Hematopoietic multipotent progenitor cell treated with erythropoietin and hydrocortisone succinate and interleukin-3 and kit ligand, for 17 days (in vitro differentiated cells): ENCODE results near the gene KCTD13.
"Not testable (repeated sequence)": the region's sequence is repeated elsewhere in the genome, so short reads cannot be mapped to it uniquely, and the experiment has no call there.

Source experiments
- DNase-seq: peaks from one replicate; pipeline ENCODE4 v3.0.0-alpha.2; 2015; ENCODE audit warnings: low spot score

Gene KCTD13

DNA sequence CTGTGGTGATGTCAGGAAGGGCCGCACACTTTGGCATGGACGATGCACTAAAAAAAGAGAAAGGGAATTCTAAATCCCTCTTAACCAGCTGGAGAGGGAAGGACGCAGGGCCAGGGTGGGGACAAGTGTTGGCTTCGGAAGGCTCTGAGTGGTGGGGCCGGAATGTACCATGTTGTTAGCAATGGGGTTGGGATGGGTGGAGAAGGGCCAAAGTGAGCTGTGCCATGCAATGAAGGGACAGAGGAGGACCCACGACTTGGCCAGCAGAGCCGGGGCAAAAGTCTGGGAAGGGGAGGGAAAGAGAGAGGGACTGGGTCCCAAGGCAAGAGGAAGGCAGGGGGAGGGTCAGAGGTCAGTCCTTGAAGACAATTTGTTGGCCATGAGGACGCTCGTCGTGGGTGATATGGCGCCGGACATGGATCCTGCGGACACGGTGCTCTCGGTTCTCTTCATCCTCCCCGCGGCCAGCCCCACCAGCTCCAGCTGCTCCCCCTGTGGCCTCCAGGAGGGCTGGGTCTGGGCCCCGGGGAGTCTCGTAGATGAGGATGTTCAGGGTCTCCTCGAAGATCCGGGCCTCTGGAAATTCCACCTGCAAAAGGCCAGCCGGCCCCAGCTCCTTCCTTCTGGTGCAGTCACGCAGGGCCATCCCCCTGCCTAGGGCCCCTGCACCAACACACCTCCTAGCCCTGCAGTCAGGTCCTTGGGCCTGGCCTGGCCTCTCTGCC is 19.3 kb downstream of the KCTD13 start:
- no peak for DNase-seq

DNA sequence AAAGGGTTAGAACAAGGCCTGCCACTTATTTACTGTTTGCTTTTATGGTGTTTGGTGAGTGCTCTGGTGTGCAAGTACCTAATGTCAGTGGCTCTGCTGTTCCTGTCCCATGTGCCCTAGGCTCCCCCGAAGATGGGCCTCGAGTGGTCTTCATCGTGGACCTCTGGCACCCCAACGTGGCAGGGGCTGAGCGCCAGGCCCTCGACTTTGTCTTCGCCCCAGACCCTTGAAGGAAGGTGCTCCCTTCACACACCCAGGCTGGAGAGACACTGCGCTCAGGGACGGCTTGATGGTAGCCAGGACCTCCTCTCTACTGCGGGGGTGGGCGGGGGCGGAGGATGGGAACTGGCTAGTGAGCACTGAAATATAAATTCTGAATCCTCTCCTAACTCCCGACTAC is 20.4 kb downstream of the KCTD13 start:
- no peak for DNase-seq

DNA sequence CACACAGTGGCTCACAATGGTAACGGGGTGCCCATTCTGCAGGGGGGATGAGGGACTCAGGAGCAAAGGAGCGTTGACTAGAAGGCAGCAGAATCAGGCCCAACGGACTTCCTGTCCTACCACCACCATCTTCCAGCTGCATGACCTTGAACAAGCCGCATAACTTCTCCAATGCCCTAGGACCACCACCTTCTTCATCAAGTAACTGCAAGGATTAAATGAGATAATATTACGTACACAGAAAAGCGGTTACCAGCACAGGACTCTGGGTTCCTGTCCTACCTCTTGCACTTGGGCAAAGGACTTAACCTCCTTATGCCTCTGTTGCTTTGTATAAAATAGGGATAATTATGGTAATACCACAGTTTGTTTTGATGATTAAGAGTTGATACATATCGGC is 21.1 kb downstream of the KCTD13 start:
- DNase-seq: no peak

DNA sequence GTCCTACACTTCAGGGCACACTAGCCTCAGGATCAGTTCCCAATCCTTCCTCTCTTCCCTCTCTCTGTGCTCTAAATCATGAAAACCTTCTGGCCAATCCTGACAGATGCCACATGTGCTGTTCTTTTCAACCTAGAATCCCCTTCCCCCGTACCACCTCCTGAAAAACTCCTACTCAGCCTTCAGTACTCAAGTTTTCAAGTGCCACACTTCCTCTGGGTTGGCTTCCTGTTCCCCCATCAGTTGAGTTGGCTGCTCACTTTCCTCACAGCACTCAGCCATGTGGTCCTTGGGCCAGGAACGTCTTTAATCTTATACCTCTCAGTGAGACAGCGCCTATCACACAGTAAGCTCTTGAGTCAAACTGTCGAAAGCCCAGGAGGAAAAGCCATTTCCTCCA is 22.4 kb downstream of the KCTD13 start:
- no peak for DNase-seq

DNA sequence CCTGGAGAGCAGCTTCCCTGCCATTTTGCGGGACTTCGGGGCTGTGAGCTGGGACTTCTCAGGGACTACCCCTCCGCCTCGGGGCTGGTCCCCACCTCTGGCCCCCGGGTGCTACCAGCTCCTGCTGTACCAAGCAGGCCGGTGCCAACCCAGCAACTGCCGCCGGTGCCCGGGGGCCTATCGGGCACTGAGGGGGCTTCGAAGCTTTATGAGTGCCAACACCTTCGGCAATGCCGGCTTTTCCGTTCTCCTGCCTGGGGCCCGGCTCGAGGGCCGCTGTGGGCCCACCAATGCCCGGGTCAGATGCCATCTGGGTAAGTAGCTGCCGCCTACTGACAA is 24.4 kb downstream of the KCTD13 start:
- no peak for DNase-seq

DNA sequence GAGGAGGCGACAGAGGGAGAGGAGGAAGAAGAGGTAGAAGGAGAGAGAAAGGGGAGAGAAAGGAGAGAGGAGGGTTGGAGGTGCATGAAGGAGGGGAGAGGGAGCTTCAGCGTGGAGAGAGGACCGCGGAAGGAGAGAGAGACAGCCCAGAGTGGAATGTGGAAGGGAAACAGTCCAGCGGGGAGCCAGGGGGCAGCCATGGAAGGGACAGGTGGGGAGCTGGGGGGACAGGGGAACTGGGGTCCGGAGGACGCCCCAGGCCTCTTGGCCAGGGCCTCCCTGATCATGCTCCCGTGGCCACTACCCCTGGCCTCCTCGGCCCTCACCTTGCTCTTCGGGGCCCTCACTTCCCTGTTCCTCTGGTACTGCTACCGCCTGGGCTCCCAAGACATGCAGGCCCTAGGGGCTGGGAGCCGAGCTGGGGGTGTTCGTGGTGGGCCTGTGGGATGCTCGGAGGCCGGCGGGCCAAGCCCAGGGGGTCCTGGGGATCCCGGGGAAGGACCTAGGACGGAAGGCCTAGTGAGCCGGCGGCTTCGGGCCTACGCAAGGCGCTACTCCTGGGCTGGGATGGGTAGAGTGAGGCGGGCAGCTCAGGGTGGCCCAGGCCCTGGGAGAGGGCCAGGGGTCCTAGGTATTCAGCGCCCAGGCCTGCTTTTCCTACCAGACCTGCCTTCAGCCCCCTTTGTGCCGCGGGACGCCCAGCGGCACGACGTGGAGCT is 25.0 kb downstream of the KCTD13 start:
- no peak for DNase-seq

DNA sequence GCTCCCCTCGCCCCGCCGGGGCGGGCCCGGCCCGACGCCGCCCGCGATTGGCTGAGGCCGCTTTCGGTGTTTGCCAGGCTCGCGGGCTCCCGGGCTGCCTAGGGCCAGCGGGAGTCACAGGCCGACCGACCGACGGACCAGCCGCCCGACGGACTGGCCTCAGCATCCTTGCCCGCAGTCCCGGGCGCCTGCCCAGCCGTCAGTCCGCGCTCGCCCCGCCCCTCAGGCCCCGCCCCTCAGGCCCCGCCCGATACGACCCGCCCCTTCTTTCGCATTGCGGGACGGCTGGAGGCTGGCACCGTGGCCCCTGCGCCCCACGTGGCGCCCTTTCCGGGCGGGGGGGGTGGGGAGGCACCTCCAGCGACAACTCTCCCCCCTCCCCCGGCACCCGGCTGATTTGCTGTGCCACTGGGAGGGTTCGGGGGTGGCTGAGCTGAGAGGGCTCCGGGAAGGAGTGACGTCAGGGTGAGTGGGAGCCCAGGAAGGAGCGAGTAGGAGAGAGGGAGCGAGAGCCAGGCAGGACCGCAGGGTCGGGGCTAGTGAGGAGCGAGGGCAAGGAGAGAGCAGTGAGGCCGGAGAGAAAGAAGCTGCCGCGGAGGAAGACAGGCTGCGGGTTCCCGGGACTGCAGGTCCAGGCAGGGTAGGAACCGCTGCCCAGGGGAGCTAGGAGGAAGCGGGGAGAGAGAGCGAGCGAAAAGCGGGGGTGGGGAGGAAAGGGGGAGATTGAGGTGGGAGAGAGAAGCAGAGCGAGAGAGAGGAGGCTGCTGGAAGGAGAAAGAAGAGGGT is 25.7 kb downstream of the KCTD13 start, which contains the start of gene ASPHD1:
Gene ASPHD1 (plus strand): TSS at position 387 of the 786 bp plus-strand sequence. CDS start 484 bp downstream, outside the sequence.
- peak; percentile 54 for DNase-seq

DNA sequence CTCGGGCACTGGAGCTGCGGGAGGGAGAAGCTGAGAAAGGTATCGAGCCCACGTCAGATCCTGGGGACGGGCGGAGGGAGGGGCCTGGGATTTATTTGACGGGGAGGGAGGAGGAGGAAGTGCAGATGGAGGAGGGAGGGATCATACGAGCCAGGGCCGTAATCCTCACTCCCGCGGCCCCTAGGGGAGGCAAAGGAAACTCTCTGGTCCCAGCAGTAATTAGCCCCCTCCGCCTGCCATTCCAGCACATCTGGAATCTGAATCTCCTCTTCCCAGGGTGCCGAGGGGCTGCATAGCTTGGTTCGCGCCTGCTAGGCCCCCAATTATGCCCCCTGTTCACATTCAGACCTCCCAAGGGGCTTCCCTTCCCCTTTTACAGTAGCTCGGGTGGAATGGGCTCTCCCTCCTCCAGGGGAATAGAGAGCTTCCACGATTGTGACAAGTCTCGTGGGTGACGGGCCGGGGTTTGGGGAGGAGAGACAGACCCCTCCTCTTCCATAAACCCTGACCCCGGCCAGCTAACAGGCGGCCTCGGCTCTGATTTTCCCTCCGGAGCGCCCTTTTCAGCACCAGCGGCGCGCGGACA is 26.4 kb downstream of the KCTD13 start, which contains the start of gene SEZ6L2:
Gene SEZ6L2 (minus strand): TSS at position 35 of the 586 bp plus-strand sequence. CDS start 531 bp downstream, outside the sequence.
- DNase-seq: no peak

DNA sequence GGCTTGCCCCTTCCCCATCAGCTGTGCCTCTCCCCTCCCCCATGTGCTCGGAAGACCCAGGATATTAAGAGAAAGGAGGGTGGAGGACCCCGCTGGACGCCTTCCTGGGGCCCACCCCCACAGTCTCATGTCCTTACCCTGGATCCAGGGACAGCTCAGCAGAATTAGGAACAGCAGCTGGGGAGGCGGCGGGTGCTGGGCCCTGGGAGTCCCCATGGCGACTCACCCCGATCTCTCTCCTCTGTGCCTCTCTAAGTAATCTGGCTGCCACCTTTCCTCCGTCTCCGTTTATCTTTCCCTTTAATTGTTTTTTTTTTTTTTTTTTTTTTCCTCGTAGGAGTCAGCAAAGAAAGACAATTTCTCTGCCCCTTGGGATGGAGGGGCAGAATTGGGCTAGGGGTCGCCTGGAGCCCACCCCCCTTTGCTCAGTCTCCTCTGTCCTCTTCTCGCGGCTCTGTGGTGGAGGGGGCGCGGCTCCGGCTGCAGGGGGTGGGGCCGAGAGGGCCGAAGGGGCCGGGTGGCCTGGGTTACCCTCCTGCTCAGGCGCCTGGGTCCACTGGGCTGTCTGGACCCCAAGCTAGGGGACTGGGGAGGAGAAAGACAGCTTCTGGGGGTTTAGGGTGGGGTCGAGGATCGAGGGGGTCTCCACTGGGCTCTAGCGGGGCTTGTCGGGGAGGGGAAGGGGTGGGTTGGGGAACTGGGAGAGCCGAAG is 27.1 kb downstream of the KCTD13 start:
- DNase-seq: no peak

DNA sequence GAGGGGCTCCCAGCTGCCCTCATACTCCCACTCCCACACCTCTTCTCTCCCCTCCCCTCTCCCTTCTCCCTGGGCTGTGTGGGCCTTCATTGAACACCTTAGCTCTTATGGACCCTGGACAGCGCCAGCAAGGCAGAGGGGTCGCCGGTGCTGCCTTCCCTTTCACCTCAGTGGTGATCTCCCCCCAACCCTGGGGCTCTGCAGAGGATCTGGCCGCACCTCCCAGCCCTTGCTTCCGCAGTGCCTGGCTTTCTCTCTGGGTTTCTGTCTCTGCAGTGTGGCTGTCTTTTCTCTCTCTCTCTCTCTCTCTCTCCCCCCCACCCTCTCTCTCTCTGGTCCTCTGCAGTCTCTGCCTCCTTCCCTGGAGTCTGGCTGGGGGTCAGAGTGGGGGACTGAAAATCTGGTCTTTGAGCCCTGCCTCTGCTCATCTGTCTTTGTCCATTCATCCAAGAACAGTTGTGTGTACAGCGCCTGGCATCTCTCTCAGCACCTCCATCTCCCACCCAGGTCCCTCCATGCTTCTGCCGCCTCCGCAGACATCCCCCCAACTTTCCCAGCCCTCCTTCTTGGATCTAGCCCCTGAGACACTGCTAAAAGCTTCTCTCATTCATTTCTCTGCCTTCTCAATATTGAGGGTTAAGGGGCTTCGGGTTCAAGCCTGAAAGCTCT is 27.8 kb downstream of the KCTD13 start:
- no peak for DNase-seq

DNA sequence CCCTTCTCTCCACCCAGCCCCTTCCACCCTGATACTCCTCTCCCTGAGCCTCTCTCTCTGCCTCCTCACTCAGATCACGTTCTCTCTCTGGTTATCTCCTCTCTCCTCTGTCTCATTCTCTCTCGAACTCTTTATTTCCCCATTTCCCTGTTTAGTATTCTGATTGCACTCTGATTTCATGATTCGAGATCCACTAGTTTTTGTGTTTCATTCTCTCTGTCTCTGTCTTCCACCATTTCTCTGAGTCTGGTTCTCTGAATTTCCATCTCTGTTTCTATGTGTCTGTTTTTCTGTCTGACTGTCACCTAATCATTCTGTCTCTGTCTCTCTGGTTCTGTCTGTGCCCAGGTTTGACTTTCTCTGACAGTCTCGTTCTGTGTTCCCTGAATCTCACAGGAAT is 28.7 kb downstream of the KCTD13 start:
- DNase-seq: no peak

DNA sequence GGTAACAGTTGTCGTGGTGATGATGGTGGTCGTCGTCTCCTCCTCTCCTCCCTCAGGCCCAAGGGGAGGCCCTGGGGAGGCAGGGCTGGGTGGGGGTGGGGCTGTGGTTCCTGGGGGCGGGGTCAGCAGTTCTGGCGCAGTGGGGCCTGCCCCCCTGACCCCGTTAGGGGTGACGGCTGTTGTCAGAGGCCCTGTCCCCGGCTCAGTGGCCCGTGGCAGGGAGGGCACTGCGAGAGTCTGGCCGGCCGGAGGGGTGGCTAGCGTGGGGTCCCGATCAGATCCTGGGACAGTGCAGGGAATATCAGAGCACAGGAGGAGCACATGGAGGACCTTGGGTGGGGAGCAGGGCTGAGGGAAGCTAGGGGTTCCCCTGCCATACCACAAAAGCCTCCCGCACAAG is 29.2 kb downstream of the KCTD13 start:
- DNase-seq: no peak

DNA sequence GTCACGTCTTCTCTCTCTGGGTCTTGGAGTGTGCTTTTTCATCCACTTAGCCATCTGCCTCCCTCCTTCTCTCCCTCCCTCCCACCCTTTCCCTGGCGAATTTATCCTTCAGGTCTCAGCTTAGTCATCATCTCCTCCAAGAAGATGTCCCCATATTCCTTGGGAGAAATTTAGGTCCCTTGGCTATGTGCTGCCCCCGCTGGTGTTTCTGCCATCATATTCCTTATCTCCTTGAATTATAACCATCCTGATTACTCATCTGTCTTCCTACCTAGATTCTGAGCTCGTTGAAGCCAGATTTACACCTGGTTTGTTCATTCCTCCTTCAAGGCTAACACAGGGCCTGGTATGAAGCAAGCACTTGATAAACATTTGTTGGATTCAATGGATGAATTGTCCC is 31.7 kb downstream of the KCTD13 start:
- DNase-seq: no peak

DNA sequence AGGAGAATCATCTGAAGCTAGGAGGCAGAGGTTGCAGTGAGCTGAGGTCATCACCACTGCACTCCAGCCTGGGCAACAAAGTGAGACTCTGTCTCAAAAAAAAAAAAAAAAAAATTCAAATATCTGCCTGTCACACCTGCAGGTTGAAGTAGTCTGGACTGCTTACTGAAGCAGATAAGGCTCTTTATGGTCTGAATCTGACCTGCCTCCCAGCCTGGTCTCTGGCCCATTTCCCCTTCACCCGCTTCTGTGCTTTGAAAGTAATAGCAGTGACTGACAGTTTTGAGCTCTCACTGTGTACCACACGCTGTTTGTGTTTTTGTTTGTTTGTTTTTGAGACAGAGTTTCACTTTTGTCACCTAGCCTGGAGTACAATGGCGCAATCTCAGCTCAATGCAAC is 32.5 kb downstream of the KCTD13 start:
- DNase-seq: no peak

DNA sequence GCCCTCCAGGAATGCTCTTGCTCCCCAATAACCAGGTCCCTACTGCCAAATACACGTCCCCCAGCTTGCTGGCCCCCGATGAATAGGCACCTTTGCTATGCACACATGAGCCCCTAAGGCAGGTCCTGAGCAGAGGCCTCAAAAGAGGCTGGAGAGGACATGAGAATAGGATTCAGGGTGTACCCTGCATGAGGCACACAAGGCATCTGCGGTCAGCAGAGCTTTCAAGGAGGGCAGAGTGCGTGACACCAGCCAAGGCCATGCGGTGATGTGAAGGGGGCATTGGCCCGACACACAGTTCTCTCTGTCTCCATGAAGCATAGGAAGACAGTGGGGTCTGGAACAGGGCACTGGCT is 33.6 kb downstream of the KCTD13 start:
- DNase-seq: no peak

DNA sequence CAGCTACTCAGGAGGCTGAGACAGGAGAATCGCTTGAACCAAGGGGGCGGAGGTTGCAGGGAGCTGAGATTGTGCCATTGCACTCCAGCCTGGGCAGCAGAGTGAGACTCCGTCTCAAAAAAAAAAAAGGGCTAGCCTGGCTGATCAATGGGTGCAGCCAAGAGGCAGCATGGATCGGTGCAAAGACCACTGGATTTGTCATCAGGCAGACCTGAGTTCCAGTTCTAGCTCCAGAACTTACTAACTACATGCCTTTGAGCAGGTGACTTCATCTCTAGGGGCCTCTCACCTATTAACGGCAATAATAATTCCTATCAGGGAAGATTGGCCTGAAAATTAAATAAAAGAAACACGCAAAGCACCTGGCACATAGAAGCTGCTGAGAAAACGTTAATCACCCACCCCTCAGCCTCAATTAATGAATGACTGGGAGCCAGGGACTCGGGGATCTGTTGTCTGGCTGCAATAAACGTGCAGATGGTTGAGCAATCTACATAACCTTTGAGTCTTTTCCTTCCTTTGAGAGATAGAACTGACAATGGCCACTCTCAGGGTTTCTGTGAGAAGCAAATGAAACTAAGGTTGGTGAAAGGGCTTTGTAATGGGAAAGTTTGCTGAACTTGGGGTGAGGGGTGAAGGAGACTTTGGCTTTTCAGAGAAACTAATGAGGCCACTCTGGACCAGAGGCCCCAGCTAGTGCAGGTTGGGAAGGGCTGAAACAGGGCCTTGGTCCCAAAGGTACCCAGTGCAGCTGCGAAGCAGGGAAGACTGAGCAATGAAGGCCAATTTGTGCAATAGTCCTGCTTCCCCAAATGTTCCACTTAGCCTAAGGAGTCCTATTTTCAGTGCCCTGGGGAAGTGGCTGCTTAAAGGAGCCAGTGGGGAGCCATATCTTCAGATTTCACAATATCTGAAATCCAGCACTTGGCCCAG is 34.2 kb downstream of the KCTD13 start:
- DNase-seq: no peak

DNA sequence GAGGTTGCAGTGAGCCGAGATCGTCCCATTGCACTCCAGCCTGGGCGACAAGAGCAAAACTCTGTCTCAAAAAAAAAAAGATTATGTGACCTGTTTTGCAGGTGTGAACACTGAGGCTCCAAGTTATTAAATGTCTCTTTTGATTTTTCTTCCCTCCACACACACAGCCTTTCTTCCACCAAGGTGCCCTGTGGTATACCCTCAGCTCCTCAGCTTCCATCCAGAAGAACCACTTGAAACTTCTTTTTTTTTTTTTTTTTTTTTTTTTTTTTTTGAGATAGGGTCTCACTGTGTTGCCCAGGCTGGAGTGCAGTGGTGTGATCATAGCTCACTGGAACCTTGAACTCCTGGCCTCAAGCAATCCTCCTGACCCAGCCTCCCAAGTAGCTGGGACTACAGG is 36.7 kb downstream of the KCTD13 start:
- DNase-seq: not testable (repeated sequence)

DNA sequence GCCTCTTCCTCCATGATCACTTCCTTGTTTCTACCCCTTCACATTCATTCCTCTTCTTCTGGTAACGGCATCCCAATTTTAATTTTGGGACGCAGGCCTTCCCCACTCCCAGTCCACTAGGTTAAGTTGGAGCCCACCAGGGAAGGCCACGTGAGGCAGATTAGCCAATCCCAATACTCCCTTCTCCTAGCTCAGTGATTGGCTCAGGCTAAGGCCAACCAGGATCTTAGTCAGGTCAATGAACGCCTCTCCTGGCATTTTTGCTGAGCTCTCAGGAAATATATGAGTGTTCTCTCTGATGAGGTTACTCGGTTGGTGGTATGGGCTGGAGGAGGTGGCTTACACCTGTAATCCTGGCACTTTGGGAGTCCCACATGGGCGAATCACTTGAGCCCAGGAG is 42.0 kb downstream of the KCTD13 start:
- no peak for DNase-seq

DNA sequence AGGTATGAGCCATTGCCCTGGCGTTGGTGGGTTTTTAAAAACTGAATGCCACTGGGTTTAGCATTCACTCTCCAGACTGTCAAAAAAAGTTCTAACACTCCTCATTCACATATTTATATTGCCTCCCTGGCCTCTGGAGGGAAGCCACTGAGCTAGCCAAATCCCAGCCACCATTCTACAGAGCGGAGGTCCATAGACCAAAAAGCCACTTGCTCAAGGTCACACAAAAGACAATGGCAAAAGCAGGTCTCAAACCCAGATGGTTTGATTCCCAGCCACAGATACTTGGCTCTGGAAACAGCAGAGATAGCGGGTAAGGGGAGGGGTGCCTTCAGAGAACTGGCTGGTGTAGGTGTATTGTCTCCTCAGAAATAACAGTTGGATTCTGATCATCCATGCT is 45.0 kb downstream of the KCTD13 start:
- DNase-seq: no peak

DNA sequence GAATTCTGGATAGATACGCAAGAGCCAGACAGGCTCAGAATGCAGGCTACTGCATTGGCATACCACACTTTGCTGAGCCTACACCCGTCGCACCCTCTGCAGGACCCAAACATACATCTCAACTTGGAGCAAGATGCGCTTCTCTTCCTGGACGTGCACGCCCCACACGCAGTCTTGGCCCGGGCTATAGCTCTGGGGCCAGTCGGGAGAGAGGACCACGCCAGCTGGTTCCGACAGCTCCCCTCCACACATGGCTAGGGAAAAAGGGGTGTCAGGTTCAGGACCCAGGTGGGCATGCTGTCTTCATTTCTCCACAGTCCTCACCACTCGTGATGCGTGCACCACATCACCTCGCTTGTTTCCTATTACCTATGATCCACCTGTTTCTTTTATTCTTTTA is 47.9 kb downstream of the KCTD13 start:
- no peak for DNase-seq
